Activated CD8-positive, alpha-beta memory T cell treated with anti-CD3 and anti-CD28 coated beads for 36 hours (primary cell): ENCODE data around the gene IFNA16. TPM values are rescaled to one million over a fixed set of nuclear protein-coding genes. Genes with fewer than 3 reads are reported as not detected.
"Not testable (repeated sequence)": the region's sequence is repeated elsewhere in the genome, so short reads cannot be mapped to it uniquely, and the experiment has no call there.

Source experiments
- CTCF ChIA-PET: fragments of 350-600 bp; sonication (Branson Sonifier 250); formaldehyde crosslinking; loops from one replicate; lab custom pipeline; 2021; ENCODE audit warnings: antibody characterized with exemption; lab: Charles Lee
- POLR2A ChIA-PET: fragments of 350-600 bp; sonication (Branson Sonifier 250); formaldehyde crosslinking; loops from one replicate; lab custom pipeline; 2021; ENCODE audit warnings: antibody characterized with exemption; lab: Charles Lee
- total RNA-seq, 2 experiments: library from RNA; stranded (reverse); gene quantifications; one replicate each; pipeline ENCODE4 v1.2.3, GENCODE V29; 2021

The IFNA16 gene
- total RNA-seq: not detected

DNA sequence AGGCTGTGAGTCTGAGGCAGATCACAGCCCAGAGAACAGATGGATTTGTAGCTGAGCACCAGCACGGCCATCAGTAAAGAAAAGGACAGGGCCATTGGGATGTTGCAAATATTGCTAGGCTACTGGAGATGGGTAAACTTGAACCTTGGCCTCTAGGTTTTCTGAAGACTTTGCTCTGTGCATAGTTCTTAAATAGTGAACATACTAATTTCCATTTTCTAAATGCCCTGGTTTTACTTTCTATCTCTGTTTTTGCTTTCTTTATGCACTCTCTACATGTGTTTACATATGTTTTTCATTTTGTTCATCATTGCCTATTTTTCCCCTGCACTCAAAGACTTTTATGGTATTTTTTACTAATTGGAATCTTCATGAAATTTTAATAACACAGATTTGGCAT lies at the start of gene IFNA16:
TSS of gene IFNA16 (minus strand) at position 101 of the 400 bp plus-strand sequence. CDS start at position 95, 6 bp downstream.
- POLR2A ChIA-PET: not testable (repeated sequence)
- CTCF ChIA-PET: interaction anchor here (0.5 kb wide), 1 partner anchor 19 kb away, joined by 3 read pairs; no protein-coding TSS in a partner anchor

DNA sequence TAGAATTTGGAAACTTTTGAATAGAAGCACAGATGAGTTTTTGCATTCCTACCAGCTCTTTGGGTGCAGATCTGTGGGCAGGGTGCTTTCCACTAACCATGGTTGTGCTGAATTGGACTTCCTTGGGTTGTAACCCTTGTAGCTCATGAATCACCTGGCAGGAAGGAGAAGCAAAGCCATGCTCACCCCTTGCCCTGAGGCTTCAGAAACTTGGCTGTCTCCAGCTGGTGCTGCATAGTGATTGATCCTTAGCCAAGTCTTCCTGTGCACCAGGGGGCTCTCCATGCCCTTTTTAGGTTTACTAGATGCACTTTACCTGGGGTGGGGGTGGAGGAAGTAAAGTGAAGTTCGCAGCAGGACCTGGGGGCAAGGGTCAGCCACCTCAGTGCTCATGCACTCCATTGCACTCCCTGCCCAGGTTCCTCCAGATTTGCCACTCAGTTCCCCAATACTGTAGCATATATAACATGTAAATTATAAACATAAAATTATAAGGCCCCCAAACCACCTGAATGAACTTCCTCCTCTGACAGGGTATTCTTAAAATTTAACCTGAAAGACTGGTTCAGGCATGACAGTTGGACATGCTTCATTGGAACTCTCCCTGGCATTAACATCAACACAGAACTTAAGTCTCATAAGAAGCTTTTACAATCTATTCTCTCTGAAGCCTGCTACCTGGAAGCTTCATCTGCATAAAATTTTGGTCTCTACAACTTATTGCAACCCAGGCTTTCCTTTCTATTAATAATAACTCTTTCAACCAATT lies 48.5 kb upstream of the IFNA16 start:
- CTCF ChIA-PET: no interaction called here
- POLR2A ChIA-PET: interaction anchor here (0.7 kb wide), 1 partner anchor 17 kb away, joined by 3 read pairs; no protein-coding TSS in a partner anchor

DNA sequence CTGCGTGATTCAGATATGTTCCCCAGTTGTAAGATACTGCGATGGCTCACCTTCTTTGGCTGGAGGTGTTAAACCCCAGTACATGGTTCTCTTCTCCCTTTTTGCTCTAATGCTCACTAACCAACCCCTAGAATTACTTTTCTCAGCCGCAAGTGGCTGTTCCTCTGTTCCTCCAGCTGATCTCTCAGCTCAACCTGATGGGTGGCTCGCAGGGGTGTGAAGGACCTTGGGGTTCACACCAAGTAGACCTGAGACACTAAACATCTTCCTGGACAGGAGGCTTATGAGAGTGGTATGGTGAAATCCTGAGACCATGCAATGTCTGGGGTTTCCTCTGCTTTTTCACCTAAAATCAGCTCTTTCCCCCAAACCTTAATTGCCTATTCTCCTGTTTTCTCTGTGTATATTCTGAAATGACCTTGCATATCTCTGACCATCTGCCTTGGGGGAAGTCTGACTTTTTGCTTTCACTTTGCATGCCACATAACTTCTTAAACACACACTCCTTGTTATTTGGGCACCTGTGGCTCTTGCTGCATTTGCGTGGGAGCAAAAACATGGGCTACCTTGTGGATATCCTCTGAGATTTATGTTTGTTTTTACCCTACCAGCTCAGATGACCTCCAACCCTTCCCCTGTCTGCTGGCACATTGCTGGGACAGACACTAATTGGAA lies 38.6 kb upstream of the IFNA16 start:
- ChIA-PET CTCF (no interaction called here), POLR2A (no interaction called here)

DNA sequence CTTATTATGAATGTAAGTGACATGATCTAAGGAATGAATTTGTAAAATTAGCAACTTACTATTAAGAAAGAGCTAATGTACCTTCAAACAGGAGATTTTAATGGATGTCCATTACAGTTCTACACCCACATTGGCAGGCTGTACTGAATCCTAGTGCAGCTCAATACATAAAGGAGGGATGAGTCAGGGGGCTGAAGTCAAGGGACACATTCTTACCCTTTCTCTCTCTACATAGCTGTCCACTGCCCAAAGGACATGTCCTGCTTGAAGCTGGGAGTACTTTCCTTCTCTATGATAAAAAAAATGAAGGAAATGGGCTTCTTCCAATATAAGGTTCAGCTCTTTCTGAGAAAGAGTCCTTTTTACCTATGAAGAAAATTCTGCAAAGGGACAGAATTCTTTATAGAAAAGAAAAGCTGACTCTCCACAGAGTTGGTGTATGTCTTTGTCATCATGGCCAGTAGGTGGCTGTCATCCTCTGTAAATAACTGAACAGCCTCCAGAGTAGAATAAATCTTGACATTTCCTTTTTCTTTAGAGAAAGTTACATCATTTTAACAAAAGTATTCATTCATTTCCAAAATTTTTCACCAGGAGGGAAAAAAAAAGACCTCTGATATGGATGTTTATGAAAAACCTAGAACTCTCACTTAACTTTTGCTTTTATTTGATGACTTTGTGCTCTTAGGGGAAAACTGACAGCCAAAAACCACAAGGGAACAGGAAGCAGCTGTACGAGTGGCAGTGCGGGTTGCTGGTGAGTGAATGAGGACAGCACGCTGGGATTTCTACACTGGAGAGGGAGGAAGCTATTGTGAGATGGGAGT lies 35.8 kb upstream of the IFNA16 start:
- ChIA-PET CTCF (interaction anchor here (1.0 to 1.7 kb wide), 3 partner anchors 17 to 58 kb away, joined by 3 to 6 read pairs (median 5); no protein-coding TSS in a partner anchor), POLR2A (no interaction called here)

DNA sequence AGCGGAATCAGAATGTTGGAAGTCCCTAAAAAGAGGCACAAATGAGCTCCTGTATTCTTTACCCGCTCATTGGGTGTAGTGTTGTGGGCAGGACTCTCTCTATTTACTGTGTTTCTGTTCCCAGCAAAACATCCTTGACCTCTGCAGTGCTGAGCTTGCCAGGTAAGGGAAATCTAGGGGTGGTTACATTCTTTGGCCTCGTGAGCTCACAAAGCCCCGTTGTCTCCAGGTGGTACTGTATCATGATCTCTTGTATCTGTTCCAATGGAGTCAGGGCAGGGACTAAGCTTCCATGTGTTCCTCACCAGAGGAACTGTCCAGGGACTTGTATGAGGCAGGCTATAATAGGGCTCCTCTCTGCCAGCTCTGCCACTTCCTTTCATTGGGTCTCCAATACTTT lies 34.5 kb upstream of the IFNA16 start:
- CTCF ChIA-PET: interaction anchor here (1.7 kb wide), 1 partner anchor 16 kb away, joined by 6 read pairs; no protein-coding TSS in a partner anchor
- POLR2A ChIA-PET: no interaction called here

DNA sequence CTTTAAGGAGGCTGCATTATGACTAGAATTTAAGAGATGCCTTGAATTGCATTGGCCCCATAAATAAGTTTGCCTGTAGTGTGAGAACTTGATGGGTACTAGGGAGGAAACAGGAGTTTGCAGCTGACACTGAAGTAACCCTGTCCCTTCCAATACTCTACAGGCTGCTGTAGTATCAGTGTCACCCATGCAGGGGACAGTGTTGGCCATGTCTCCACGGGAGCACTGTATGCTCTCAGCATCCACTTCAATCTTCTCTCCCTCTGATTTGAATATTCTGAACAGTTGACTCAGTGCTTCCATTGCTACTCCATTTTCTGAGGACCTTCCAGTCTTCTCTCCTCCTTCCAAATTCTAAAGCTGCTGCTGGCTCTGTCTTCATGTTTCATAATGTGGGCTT lies 34.1 kb upstream of the IFNA16 start:
- POLR2A ChIA-PET: no interaction called here
- CTCF ChIA-PET: interaction anchor here (1.7 kb wide), 1 partner anchor 16 kb away, joined by 6 read pairs; no protein-coding TSS in a partner anchor

DNA sequence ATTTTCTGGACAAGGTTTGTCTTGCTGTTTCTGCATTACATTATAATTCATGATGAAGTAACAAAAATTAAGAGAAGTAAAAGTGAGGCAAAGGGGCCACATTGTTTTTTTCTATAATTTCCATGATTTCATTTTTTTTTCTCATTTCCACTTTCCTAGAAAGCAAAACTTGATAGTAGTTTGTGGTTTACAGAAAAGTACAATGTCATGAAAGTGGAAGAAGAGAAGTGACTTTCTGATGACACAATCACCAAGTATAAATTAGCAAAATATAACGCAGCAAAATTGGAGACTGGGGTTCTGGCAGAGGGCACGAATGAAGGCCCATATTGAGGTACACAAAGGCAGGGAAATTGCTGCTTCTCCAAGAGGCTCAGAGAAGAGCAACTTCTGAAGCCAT lies 27.7 kb upstream of the IFNA16 start:
- ChIA-PET CTCF (no interaction called here), POLR2A (no interaction called here)

DNA sequence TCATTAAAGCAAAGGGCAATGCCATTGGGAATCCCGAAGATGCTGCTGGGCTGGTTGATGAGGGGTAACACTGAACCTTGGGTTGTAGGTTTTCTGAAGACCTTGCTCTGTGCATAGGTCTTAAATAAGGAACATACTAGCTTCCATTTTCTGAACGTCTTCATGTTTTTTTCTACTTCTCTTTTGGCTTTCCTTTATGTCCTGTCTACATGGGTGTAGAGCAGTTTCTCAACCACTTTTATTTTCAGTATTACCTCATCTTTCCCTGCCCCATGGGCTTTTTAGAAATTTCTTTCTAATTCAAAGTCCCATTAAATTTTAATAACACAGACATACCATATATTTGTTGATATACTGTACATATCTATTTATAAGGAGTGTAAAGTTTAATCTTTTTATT lies 22.8 kb upstream of the IFNA16 start, which contains the start of gene IFNA14:
TSS of gene IFNA14 (minus strand) at position 95 of the 400 bp plus-strand sequence. CDS start at position 25, 70 bp downstream.
- ChIA-PET CTCF (no interaction called here), POLR2A (no interaction called here)

DNA sequence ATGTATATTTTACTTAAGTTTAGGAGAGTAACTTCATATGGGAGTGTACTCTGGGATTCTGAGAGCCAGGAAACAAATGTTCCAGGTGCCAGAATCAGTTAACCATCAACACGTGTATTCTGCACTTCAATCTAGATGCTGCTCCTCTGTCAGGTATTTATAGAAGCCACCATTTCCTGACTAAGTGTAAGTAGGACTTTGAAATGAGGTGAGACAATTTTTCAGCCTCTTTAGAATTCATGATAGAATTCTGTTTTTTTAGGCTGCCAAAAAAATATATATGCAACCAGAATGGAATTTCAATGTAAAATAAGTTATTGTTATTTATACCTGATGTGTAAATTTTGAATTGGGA lies 19.2 kb upstream of the IFNA16 start:
- CTCF ChIA-PET: interaction anchor here (0.6 to 2.3 kb wide), 4 partner anchors 15 to 229 kb away, joined by 3 to 6 read pairs (median 3); no protein-coding TSS in a partner anchor
- POLR2A ChIA-PET: not testable (repeated sequence)

DNA sequence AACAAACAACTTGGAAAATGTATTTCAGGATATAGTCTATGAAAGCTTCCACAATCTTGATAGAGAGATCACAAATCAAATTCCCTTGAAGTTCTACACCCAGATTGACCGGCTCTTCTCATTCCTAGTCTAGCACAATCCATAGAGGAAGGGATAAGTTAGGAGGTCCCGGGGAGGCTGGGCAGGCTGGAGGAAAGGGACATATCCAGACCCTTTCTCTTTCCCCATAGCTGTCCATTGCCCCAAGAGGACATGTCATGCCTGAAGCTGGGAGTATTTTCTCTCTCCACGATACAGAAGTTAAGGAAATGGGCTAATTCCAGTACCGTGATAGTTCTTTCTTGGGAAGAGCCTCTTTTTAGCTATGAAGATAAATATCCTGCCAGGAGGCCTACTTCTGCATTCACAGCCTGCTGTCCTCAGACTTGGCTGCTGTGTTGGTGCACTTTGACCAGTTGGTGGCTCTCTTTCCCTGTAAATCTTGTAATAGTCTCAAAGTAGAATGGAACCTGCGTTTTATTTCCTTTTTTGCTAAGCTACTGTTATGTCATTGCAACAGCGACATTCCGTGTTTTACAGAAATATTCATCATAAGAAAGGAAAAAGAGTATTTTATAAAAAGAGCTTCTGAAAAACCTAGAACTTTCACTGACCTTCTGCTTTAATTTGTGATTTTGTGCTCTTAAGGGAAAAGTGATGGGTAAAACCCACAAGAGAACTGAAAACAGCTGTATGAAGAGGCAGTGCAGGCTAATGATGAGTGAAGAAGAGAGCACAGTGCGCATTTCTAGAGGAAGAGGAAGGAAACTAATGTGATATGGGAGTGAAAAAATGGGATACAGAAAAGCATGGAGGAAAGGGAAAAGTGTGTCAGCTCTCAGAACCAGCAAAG lies 18.6 kb upstream of the IFNA16 start:
- POLR2A ChIA-PET: not testable (repeated sequence)
- CTCF ChIA-PET: interaction anchor here (0.6 to 2.3 kb wide), 5 partner anchors 16 to 230 kb away, joined by 3 to 6 read pairs (median 3); no protein-coding TSS in a partner anchor

DNA sequence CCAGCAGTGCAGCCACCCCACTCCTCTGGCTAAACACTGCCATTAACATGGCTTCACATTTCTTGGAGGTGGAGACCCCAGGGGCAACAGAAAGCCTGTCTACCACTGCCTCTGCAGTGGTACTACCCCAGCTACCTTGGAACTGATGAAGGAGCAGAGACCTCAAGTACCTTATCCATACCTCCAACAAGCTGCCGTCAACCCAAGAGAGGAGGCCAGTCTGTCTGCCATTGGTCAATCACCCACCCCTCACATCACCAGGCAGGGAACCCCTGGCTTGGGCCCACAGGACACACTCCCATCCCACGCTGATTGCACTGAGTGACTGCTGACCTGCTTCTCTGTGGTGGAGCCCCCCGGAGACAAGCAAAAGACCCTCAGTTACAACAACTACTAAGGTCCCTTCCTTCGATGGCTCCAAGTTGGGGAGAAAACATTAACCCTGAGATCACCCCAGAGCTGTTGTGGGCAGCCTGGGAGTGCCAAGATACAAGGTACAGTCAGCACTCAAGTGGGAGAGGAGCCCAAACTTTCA lies 17.1 kb upstream of the IFNA16 start:
- POLR2A ChIA-PET: no interaction called here
- CTCF ChIA-PET: interaction anchor here (2.3 kb wide), 1 partner anchor 18 kb away, joined by 6 read pairs; no protein-coding TSS in a partner anchor

DNA sequence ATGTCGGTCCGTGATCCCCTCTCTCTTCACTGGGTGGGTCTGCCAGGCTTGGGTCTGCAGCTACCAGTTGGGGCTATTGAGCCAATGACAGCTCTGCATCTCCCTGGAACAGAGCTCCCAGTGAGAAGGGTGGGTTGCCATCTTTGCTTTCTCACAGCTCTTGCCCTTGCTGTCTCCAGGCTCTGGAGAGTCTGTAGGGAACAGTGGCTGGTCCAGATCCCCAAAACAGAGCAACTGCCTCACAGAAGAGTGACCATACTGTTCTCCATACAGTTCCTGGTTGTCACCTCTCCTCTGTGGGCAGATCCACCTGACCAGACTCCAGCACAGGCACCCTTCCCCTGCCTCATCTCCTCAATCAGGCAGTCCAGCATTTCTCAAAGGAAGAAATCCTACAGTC lies 16.1 kb upstream of the IFNA16 start:
- ChIA-PET CTCF (no interaction called here), POLR2A (no interaction called here)

DNA sequence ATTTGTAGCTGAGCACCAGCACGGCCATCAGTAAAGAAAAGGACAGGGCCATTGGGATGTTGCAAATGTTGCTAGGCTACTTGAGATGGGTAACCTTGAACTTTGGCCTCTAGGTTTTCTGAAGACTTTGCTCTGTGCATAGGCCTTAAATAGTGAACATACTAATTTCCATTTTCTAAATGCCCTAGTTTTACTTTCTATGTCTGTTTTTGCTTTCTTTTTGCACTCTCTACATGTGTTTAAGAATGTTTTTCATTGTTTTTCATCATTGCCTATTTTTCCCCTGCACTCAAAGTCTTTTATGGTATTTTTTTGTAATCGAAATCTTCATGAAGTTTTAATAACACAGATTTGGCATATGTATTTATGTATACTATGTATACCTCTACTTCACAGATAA lies 11.0 kb upstream of the IFNA16 start, which contains the start of gene IFNA17:
TSS of gene IFNA17 (minus strand) at position 101 of the 400 bp plus-strand sequence. CDS start at position 52, 49 bp downstream.
- POLR2A ChIA-PET: no interaction called here
- CTCF ChIA-PET: no interaction called here

DNA sequence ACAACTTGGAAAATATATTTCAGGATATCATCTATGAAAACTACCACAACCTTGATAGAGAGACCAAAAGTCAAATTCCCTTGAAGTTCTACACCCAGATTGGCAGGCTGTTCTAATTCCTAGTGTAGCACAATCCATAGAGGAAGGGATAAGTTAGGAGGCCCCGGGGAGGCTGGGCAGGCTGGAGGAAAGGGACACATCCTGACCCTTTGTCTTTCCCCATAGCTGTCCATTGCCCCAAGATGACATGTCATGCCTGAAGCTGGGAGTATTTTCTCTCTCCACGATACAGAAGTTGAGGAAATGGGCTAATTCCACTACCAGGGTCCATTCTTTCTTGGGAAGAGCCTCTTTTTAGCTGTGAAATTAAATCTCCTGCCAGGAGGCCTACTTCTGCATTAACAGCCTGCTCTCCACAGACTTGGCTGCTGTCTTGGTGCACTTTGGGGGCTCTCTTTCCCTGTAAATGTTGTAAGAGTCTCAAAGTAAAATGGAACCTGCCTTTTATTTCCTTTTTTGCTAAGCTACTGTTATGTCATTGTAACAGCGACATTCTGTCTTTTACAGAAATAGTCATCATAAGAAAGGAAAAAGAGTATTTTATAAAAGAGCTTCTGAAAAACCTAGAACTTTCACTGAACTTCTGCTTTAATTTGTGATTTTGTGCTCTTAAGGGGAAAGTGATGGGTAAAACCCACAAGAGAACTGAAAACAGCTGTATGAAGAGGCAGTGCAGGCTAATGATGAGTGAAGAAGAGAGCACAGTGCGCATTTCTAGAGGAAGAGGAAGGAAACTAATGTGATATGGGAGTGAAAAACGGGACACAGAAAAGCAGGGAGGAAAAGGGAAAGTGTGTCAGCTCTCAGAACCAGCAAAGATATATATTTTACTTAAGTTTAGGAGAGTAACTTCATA lies 3.4 kb downstream of the IFNA16 start:
- CTCF ChIA-PET: interaction anchor here (0.7 to 1.1 kb wide), 2 partner anchors 17 to 113 kb away, joined by 3 read pairs; no protein-coding TSS in a partner anchor
- POLR2A ChIA-PET: not testable (repeated sequence)

DNA sequence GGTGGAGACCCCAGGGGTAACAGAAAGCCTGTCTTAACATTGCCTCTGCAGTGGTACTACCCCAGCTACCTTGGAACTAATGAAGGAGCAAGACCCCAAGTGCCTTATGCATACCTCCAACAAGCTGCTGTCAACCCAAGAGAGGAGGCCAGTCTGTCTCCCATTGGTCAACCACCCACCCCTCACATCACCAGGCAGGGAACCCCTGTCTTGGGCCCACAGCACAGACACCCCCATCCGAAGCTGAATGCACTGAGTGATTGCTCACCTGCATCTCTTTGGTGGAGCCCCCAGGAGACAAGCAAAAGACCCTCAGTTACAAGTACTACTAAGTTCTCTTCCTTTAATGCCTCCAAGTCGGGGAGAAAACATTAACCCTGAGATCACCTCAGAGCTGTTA lies 5.0 kb downstream of the IFNA16 start:
- CTCF ChIA-PET, POLR2A ChIA-PET: not testable (repeated sequence)

DNA sequence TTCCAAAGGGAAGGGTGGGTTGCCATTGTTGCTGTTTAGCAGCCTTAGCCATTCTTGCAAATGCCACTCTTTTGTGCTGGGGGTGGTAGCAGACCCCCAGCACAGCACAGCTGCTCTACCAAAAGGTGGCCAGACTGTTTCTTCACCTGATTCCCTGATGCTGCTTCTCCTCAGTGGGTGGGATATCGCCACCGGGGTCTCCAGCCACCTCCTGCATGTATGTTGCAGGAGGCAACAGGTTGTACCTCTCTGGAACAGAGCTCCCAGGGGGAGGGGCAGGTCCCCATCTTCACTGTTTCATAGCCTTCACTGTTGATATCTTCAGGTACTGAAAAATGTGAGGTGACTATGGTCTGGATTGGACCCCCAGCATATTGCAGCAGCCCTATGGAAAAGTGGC lies 6.3 kb downstream of the IFNA16 start:
- POLR2A ChIA-PET, CTCF ChIA-PET: not testable (repeated sequence)

DNA sequence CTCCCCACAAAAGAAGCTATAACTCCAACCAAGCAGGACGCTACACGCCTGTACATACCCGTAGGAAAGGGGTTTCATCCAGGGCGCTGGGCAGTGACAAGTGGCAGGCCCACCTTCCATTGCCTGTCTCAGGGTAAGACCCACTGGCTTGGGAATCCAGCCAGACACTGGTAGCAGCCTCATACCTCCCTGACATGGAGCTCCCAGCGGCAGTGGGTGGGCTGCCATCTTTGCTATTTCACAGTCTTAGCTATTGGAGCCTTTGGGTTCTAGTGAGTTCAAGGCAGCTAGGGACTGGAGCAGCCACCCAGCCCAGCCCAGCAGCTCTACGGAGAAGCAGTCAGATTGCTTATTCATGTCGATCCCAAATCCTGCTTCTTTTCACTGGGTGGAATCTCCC lies 6.8 kb downstream of the IFNA16 start:
- POLR2A ChIA-PET: no interaction called here
- CTCF ChIA-PET: no interaction called here
